Measurements from ENCODE around the gene KBTBD2.
"Not testable (repeated sequence)": the region's sequence is repeated elsewhere in the genome, so short reads cannot be mapped to it uniquely, and the experiment has no call there.

Gene KBTBD2

DNA sequence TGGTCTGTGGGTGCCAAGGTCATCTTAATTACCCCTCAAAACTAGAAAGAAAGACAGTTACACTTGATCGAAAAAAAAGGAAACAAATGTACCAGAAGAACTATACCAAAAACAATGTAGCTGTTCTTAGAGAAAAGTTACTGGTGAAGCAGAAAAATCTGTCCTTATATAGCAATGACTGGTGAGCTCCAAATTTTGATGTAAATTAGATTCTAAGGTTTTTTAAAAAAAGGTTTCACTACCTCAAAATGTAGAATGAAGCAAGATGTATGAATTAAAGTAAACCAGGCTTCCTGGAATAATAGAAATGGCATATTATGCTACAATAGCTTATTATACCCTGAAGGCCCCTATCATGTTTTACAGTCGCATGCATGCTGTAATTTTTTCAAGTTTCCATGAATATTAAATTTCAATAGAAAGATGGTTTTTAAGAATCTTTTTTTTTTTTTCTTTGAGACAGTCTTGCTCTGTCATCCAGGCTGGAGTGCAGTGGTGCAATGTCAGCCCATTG is 37.3 kb upstream of the KBTBD2 start:
- H3K4me3 ChIP-seq, result no peak overlapping the region
- 0 out of 22 replicates have a peak overlapping the region, but pooled peaks of 1 of the 11 experiments have one; percentile 40 for H3K4me2 ChIP-seq
- no peak for TF ChIP-seq Cebpa-rat (IDR thresholded peaks at IDR 0.05)
- H3K36me3 ChIP-seq, result peaks cover 5 to 99% (median 20%) of the 10 kb centered on the region in 11 experiments; a peak in 18 of 22 replicates
- H3K9me3 ChIP-seq (replicated peaks in 1 of 11), result peaks cover 0 to 5% (median 0%) of the 10 kb centered on the region in 11 experiments; a peak in 1 of 22 replicates
- H3K4me1 ChIP-seq, result peaks cover 0 to 15% (median 0%) of the 10 kb centered on the region in 10 experiments; a peak in 3 of 20 replicates
- no peak overlapping the region for H3K27ac ChIP-seq
- H3K9ac ChIP-seq, result no peak overlapping the region
- peaks cover 0 to 14% (median 0%) of the 10 kb centered on the region in 11 experiments; a peak in 3 of 22 replicates for H4K20me1 ChIP-seq
- no peaks in the 10 kb centered on the region for H3K27me3 ChIP-seq

DNA sequence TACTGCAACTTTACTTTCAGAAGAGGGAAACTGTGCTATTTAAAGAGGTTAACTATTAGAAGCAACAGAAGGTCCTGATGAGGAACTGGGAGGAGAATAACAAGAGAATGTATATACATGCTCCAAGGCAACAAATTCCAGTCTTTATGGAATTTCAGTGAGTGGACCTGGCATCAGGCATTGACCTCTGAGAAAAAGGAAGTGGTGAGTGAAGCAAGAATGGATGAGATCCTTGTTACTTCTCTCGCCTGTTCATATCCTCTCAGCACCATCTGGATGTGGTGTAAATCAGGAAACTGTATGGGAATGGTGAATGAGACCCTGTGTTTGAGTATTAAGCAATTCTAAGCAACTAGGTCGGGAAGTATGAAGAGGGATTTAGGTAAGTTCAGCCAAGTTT is 30.3 kb upstream of the KBTBD2 start:
- 0 out of 22 replicates have a peak, but pooled peaks of 1 of the 11 experiments have one; percentile 18 for TF ChIP-seq Cebpa-rat (IDR thresholded peaks at IDR 0.05)
- peaks cover 0 to 87% (median 21%) of the 10 kb centered on the region in 11 experiments; a peak in 18 of 22 replicates for H3K36me3 ChIP-seq
- peaks cover 0 to 19% (median 12%) of the 10 kb centered on the region in 10 experiments; a peak in 17 of 20 replicates for H3K4me1 ChIP-seq
- H3K27ac ChIP-seq, result no peak overlapping the region; a peak in 1 of 22 replicates
- H3K9ac ChIP-seq, result no peak overlapping the region
- H3K4me2 ChIP-seq, result peak overlapping the region; percentile 22 to 62 (median 41); a peak in 19 of 22 replicates
- H4K20me1 ChIP-seq, result no peaks in the 10 kb centered on the region
- H3K4me3 ChIP-seq, result no peak overlapping the region
- H3K27me3 ChIP-seq, result no peaks in the 10 kb centered on the region
- peaks cover 0 to 6% (median 0%) of the 10 kb centered on the region in 11 experiments; a peak in 3 of 22 replicates for H3K9me3 ChIP-seq (replicated peaks in 1 of 11)

DNA sequence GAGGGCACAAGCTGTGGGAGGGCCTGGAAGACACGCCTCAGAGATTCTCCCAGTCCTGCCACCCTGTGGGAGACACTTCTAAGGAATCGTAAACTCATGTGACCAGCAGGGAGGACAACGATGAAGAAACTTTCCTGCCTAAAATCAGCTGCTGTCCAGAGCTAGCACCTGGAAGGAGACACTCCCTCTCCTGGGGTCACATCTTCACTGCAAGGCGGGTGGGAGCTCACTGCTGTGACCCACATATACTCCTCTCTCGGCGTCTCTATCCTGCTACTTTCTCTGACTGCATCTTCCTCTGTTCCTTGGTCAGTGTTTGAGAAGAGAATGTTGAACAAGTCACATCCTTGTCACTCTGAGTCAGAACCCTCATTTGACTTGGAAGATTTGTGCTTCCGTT is 25.4 kb upstream of the KBTBD2 start:
- not testable (repeated sequence) for H3K9ac ChIP-seq; H3K27ac ChIP-seq; H3K27me3 ChIP-seq; H3K4me3 ChIP-seq; H3K4me2 ChIP-seq; H3K4me1 ChIP-seq; H3K9me3 ChIP-seq (replicated peaks in 1 of 11); H4K20me1 ChIP-seq
- peaks cover 9 to 79% (median 34%) of the 10 kb centered on the region in 11 experiments; a peak in 21 of 22 replicates for H3K36me3 ChIP-seq

DNA sequence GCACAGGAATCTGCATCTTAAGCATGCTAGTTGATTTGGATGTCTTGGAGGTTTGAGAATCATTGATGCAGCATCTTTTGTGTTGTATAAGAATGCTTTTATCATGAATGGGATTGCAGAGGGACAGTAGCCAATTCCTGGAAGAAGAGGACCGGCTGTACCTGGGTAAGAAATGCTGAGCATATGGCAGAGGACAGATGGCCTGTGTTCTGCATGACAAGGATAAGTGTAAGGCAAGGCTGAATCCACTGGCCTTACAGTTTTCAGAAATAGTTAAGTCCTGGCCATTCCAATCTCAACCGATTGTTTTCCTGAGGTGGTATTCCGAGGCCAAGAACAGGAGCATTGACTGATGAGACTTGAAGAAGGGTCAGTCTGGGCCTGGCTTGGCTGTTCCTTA is 24.4 kb upstream of the KBTBD2 start:
- Histone ChIP-seq H3K27ac (no peak overlapping the region), H3K4me1 (no peaks in the 10 kb centered on the region), H4K20me1 (no peaks in the 10 kb centered on the region), H3K27me3 (no peaks in the 10 kb centered on the region), H3K36me3 (peaks cover 9 to 74% (median 34%) of the 10 kb centered on the region in 11 experiments; a peak in 21 of 22 replicates), H3K4me3 (no peak overlapping the region), H3K4me2 (no peak overlapping the region), H3K9ac (no peak overlapping the region), H3K9me3 (replicated peaks in 1 of 11) (no peaks in the 10 kb centered on the region)
- no peak for TF ChIP-seq Cebpa-rat (IDR thresholded peaks at IDR 0.05)

DNA sequence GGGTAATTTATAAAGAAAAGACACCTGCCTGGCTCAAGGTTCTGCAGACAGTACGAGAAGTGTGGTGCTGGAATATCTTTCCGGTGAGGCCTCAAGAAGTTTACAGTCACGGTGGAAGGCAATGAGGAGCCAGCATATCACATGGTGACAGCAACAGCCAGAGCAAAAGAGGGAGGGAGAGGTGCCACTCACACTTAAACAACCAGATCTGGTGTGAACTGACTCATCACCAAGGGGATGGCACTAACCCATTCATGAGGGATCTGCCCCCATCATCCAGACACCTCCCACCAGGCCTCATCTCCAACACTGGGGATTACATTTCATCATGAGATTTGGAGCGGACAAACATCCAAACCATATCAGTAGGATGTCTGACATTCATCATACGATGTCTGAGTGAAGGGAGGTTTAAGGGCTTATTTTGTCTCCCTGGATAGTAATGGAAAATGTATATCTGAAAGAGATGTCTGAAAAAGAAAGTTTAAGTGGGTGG is 23.5 kb upstream of the KBTBD2 start:
- no peaks in the 10 kb centered on the region for H3K9me3 ChIP-seq (replicated peaks in 1 of 11)
- no peak overlapping the region for H3K4me2 ChIP-seq
- H3K36me3 ChIP-seq, result peaks cover 9 to 65% (median 29%) of the 10 kb centered on the region in 11 experiments; a peak in 21 of 22 replicates
- TF ChIP-seq Cebpa-rat (IDR thresholded peaks at IDR 0.05), result no peak
- H3K4me1 ChIP-seq, result no peaks in the 10 kb centered on the region
- H3K4me3 ChIP-seq, result no peak overlapping the region
- no peaks in the 10 kb centered on the region for H3K27me3 ChIP-seq
- H3K27ac ChIP-seq, result no peak overlapping the region
- H3K9ac ChIP-seq, result no peak overlapping the region
- no peaks in the 10 kb centered on the region for H4K20me1 ChIP-seq

DNA sequence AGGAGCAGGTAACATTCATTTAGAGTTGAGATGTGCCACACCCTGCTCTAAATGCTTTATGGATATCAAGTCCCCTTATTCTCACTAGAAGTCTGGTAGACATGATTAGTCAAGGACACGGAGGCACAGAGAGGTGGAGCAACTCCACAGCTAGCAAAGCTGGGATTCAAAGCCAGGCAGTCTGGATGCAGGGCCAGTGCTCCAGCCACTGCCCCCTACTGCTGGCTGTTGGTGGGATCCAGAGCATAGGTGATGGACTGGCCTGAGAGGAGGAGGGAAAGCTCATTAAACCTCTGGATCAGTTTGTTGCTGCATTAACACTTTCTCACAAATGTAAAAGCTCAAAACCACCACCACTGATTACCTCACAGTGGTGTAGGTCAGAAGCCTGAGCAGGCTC is 22.6 kb upstream of the KBTBD2 start:
- no peak overlapping the region for H3K27ac ChIP-seq
- no peak overlapping the region for H3K4me2 ChIP-seq
- no peaks in the 10 kb centered on the region for H4K20me1 ChIP-seq
- H3K4me3 ChIP-seq, result no peak overlapping the region
- H3K4me1 ChIP-seq, result no peaks in the 10 kb centered on the region
- H3K27me3 ChIP-seq, result no peaks in the 10 kb centered on the region
- no peak overlapping the region for H3K9ac ChIP-seq
- no peaks in the 10 kb centered on the region for H3K9me3 ChIP-seq (replicated peaks in 1 of 11)
- H3K36me3 ChIP-seq, result peaks cover 9 to 56% (median 29%) of the 10 kb centered on the region in 11 experiments; a peak in 20 of 22 replicates
- TF ChIP-seq Cebpa-rat (IDR thresholded peaks at IDR 0.05), result no peak

DNA sequence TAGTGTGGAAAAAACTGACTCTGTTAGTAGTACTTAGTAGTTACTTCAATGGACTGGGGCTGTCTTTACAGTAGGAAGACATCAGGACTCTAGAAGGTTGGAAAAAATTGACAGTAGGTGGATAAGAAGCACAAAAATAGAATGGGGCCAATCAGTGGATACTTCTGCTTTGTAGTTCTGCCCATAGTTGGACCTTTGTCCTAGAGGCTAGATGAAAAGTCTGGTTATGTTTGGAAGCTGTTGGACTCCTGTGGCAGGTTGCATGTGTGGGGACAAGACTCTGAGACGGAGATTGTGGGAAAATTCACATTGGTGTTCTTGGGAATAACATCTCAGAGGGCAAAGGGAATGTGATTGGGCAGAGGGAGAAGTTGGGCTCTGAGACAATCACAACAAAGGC is 18.6 kb upstream of the KBTBD2 start:
- Histone ChIP-seq H3K4me1 (no peaks in the 10 kb centered on the region), H3K9ac (no peak overlapping the region), H4K20me1 (no peaks in the 10 kb centered on the region), H3K27me3 (no peaks in the 10 kb centered on the region), H3K4me2 (no peak overlapping the region), H3K4me3 (no peak overlapping the region), H3K9me3 (replicated peaks in 1 of 11) (no peaks in the 10 kb centered on the region), H3K27ac (no peak overlapping the region), H3K36me3 (peaks cover 0 to 18% (median 8%) of the 10 kb centered on the region in 11 experiments; a peak in 11 of 22 replicates)
- TF ChIP-seq Cebpa-rat (IDR thresholded peaks at IDR 0.05), result no peak

DNA sequence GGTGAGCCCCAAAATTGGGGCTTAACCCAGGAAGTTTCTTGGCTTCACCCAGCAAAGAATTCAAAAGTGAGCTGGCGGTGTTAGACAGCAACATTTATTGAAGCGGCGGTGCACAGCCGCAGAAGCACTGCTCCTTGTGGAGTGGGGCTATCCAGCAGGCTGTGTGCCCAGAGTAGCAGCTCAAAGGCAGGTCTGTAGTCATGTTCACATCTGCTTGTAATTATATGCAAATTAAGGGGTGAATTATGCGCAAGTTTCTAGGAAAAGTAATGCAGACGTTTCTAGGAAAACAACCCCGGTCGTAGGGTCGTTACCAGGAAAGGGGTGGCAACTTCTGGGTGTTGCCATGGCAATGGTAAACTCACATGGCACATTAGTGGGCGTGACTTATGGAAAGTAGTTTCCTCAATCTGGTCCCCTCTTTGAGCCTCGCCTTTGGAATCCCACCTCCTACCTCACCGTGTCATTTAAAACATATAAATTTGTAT is 13.7 kb upstream of the KBTBD2 start:
- TF ChIP-seq Cebpa-rat (IDR thresholded peaks at IDR 0.05), result no peak
- no peak overlapping the region for H3K9ac ChIP-seq
- H3K4me1 ChIP-seq, result 0 out of 20 replicates have a peak, but pooled peaks cover 0 to 3% (median 0%) of the 10 kb centered on the region in 10 experiments
- H3K27ac ChIP-seq, result no peak overlapping the region
- H3K27me3 ChIP-seq, result no peaks in the 10 kb centered on the region
- H3K4me3 ChIP-seq, result no peak overlapping the region
- no peak overlapping the region for H3K4me2 ChIP-seq
- no peaks in the 10 kb centered on the region for H3K36me3 ChIP-seq
- no peaks in the 10 kb centered on the region for H3K9me3 ChIP-seq (replicated peaks in 1 of 11)
- H4K20me1 ChIP-seq, result no peaks in the 10 kb centered on the region

DNA sequence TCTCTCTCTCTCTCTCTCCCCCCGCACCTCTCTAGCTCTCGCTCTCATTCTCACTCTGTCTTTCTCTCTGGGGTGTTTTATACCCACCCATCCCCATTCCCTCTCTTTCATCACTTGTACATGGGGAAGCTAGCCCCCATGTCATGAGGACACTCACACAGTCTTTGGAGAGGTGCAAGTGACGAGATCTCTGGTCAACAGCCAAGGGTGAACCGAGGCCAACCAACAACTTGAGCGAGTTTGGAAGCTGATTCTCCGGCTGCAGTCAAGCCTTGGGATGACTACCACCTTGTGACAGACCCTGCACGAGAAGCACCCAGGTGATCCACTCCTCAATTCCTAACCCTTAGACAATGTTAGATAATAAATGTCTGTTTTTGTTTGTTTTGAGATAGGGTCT is 10.1 kb upstream of the KBTBD2 start:
- Histone ChIP-seq H3K9ac (no peak overlapping the region), H3K9me3 (replicated peaks in 1 of 11) (no peaks in the 10 kb centered on the region), H3K4me2 (no peak overlapping the region), H3K27ac (no peak overlapping the region), H4K20me1 (no peaks in the 10 kb centered on the region), H3K36me3 (no peaks in the 10 kb centered on the region), H3K27me3 (no peaks in the 10 kb centered on the region), H3K4me3 (no peak overlapping the region), H3K4me1 (0 out of 20 replicates have a peak, but pooled peaks cover 0 to 3% (median 0%) of the 10 kb centered on the region in 10 experiments)
- TF ChIP-seq Cebpa-rat (IDR thresholded peaks at IDR 0.05), result no peak

Measured in BLaER1 treated with 17β-estradiol and CSF1 and Interleukin-3, amounts not matched to agents 10 nM and 100 nM (cell line).